SHP77 (cell line): ENCODE results near the gene NCAN.

Source experiments
- DNase-seq, 2 experiments: peaks; one replicate each; lab custom pipeline; 2025; lab: John Stamatoyannopoulos, UW

Gene NCAN

DNA sequence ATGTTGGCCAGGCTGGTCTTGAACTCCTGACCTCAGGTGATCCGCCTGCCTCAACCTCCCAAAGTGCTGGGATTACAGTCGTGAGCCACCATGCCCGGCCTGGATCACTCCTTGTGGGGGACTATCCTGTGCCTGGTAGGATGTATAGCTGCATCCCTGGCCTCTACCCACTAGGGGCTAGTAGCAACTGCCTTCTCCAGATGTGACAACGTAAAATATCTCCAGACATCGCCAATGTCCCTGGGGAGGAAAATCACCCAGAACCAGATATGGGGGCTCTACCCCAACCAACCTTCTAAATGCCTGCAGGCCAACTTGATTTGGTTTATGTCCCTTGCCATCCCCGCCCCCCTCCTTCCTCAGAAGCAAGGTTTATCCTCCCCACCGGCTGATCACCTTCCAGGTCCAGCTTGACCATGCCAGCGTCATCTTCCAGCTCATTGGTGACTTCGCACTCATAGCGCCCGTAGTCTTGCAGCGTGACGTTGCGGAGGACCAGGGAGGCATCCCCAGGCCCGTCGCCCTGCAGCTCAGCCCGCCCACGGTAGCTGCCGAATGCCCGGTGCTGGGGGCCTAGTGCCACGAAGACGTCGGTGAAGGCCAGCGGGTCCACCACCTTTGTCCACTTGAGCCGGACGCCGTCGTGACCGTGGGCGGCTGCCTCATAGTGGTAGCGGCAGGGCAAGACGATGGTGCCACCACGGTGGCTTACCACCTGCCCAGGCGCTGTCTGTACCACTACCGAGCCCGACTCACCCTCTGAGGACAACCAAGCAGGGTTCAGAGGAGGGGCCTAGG lies 48.9 kb downstream of the NCAN start:
- DNase-seq: no peak

DNA sequence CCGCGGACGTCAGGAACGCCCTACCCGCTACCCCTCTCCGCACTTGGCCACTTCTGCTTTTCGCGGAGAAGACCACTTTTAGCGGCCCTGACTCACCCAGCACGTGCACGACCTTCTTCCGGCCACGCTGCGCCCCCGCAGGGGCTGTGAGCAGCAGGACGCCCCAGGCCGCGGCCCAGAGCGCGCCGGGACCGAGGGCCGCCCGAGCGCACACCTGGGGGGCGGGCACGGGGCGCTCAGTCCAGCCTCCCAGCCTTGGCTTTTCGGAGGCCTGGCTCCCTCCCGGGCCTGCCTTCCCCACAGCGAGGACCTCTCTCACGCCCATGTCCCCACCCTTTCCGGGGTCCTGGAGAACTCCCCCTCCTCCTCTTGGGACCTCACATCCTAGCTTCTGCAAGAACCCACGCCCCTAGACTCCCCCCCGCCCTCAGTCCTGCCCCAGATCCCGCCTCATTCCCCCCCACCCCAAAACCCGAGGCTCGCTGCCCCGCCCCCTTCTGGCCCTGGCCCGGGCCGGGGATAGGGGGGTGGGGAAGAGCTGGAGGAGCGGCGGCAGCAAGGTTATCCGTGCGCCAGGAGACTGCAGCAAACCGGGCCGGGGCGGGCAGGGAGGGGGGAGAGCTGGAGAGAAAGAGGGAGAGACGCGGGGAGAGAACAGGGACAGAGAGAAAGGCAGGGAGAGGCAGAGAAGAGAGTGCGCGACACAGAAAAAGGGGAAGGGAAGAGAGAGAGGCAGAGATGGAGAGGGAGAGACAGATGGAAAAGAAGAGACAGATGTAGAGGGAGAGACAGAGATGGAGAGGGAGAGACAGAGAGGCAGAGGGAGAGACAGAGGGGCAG lies 49.8 kb downstream of the NCAN start:
- DNase-seq: no peak

DNA sequence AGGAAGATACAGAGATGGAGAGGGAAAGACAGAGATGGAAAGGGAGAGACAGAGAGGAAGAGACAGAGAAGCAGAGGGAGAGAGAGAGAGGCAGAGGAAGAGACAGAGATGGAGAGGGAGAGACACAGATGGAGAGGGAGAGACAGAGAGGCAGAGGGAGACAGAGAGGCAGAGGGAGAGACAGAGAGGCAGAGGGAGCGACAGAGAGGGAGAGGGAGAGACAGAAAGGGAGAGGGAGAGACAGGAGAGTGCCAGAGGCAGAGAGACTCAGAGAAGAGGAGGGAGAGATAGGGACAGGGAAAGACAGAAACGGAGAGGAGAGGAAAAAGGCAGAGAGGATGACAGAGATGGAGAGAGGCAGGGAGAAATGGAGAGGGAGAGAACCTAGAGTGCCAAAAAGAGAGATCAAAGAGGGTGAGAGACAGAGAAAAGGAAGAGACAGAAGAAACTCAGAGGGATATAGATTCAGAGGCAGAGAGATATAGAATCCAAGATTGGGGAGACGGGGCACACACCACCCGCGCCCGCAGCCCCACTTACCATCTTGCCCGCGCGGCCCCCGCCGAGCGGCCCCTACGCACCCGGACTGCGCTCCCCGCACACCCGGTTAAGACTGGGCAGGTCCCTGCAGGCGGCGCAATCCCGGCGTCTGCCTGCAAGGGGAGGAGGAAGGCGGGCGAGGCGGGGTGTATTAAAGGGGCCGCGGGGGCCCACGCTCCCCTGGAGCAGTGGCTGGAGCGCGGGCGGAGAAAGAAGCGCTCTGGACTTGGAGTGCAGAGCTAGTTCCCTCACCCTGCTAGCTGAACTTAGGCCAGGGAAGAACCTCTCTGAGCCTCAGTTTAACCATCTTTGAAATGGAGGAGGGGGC lies 50.7 kb downstream of the NCAN start:
- DNase-seq: no peak

DNA sequence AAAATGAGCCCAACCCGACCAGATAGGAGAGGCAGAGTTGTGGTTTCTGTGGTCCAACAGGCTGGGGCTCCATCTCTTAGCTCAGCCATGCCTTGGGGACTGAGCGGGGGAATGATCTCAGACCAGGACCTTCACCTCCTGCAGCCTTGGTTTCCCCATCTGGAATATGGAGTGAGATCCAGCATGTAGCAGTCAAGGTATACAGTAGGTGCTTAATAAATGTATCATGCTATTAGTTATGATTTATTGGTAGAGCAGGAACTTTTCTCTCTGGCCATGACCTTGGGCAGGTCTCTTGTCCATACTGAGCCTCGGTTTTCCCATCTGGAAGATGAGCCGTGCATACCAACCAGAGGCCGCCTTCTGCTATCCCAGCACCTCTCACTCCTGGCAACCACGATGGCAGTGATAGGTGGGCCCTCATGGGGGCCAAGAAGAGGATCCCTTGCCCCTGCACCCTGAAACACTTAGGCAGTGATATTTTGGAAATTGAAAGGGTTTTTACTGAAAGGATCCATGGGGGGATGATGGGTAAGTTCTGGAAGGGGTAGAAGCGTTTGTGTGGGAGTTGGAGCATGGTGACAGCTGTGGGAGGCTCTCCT lies 52.2 kb downstream of the NCAN start:
- DNase-seq: no peak

DNA sequence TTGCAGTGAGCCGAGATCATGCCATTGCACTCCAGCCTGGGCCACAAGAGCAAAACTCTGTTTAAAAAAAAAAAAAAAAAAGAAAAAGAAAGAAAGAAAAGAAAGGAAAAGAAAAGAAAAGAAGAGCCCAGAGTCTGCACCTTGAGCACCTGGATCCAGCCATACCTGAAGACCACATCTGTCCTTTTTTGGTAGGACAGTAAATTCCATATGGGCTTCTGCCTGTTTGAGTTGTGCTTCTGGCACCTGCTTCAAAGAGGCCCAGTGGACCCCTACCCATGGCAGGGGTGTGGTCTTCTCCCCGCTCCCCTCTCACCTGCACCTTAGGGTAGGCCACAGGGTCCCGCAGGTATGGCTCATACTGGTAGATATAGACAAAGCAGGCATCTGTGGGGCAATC lies 55.5 kb downstream of the NCAN start:
- no peak for DNase-seq

DNA sequence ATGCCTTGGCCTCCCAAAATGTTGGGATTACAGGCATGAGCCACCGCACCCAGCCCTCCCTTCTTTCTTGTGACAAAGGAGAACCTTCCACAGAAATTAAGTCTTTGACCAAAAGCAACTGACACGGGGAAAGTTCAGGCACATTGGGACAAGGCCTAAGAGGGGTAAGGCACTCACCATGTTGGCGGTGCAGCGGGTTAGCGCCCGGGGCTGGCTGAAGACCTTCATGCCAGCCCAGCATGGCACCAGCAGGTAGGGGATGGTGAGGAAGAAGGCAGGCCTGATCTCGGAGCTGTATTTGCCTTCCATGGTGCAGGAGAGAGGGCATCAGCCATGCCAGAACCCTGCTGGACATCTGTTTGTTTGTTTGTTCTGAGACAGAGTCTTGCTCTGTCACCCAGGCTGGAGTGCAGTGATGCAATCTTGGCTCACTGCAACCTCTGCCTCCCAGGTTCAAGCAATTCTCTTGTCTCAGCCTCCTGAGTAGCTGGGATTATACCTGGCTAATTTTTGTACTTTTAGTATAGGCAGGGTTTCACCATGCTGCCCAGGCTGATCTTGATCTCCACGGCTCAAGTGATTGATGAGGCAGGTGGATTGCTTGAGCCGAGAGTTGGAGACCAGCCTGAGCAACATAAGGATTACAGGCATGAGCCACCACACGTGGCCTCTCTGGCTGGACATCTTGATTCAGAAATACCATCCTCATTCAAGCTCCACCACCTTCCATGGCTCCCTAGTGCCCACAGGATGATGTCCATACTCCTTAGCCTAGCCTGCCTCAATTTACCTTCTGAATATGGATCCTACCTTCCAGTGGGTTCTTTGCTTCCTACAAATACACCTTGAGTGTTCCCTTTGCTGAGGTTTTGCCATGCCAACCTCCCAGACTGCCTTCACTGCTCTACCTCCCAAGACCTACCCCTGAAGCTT lies 57.0 kb downstream of the NCAN start:
- DNase-seq: no peak

DNA sequence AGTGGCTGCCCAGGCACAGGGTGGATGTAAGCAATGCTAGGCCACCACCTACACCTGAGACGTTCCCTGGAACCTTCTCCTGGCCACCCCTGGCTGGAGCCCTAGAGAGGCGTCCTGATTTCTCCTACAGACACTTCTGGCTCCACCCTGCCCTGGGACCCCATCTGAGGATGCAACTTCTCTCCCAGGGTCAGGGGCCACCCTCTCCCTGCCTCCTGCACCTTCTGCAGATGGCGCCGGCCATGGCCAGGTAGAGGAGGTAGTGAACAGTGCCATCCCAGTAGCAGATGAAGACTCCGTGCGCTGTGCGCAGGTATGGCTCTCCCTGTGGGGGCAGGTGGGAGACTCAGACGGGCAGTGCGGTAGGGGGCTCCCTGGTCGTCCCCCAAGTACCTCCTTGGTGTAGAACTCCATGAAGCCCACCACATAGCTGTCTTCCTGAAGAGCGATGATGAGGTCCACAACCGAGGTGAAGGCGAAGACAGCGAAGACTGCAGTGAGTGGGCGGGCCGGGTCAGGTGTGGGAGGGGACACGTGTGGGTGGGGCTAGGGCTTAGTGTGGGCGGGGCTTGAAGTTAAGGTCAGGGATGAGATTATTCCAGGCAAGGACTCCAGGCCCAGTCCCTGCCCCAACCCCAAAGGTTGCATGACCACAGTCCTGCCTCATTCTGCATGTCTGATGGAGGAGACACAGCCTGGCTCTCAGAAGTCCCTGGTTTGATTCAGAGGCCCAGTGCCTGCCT lies 58.4 kb downstream of the NCAN start:
- DNase-seq: no peak

DNA sequence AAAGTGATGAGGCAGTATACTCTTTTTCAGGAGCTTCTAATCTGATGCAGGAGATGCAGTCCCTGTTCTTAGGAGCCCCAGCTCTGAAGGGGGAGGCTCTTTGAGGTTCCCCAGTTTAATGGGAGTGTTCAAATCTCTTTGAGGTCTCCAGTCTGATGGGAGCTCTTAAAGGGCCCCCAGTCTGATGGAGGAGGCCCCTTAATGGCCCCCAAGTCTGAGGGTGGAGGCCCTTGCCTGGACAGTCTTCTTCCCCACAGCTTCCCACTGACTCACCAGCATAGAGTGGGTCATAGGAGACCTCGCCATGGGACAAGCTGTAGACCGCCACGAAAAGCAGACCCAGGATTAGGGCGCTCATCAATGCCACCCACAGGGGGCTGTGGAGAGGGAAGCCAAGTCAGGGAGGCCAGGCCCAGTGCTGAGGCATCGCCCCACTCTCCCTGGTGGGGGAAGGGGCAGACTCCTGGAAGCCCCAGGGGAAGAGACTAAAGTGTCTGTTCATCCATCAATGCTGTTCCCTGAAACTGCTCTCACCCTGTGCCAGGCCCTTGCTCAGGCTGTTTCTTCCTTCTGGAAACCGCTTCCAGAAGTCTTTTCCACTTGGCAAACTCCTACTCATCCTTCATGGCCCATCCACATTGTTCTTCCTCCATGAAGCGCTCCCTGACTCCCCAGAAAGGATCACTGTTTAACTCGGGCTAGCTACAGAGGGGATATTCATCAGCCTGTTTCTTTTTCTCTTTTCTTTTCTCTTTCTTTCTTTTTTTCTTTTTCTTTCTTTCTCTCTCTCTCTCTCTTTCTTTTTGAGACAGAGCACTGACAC lies 59.2 kb downstream of the NCAN start:
- DNase-seq: no peak

DNA sequence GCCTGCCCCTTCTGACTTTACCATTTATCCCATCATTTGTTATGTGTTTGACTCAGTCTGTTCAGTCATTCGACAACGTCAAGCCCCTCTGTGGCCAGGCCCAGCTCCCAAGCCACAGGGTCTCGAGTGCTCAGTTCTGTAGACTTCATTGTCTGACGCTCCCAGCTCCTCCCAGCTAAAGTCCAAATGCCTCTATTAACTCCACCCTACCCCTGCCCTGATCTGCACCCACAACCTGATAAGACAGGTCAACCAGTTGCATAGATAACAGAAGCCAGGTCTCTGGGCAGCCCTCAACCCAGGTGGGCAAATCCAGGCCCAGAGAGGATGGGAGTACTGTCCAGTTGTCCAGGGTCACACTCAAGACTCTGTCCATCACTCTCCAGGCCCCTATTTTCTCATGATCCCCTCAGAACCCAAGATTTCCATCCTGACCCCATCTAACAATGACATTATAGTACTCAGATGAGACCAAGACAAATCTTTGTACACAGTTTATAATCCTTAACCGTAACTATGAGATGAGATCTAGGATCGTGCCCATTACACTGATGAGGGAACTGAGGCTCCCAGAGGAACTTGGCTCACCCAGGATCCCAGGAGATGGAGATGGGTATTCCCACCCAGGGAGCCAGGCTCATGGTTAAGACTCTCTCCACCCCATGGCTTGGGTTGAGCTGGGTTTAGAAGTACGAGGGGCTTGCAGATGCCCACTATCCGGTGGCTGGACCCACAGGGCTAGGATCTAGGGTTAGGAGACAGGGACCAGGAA lies 60.3 kb downstream of the NCAN start:
- no peak for DNase-seq

DNA sequence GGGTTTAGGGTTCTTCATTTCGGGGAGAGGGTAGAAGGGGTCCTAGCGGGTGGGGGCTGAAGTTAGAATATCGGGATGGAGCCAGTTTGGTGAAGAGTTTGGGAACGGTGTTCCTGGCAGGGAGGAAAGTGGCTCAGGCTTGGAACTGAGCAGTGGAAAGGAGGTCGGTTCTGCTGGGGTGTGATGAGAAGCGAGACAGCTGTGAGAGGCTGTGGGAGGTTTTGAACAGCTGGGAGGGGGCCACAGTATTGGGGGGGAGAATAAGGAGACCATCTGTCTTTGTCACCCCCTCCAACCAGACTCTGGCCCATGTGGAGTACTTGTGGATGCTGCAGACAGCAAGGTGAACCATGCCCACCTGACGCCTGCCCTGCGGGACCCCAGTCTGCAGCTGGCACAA lies 62.4 kb downstream of the NCAN start:
- no peak for DNase-seq

DNA sequence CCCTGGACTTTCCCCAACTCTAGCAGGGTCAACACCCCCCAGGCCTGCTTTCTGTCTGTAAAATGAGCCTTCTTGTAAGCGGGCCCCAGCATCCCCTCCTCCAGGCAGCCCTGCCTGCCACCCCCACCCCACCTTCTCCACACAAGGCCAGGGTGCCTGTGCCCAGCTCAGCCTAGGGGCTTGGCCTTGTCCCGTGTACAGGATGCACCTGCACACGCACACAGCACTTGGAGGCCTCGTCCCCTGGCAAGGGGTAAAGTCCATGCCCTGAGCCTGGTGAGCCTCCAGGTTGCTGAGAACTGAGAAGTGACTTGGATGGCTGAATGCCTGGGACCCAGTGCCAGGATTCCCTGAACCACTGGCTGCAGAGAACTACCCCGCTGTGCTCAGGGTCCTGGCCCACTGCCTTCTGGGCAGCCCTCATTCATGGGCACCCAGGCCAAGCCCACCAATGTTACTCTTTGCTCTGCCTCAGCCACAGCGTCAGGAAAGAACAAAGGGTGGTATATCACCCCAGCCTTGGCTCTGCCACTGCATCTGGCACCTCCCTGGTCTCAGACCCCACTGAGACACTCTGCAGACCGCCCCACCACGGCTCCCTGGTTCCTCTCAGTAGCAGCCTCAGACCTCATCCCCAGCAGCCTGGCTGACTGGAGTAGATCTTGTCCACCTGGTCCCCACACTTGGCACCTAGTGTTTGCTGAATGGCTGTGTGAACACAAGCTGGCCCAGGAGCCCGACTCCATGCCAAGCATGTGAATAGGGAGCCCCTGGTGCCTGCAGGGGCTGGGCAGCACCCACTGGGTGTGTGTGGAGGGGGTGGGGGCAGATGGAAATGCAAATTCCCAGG lies 63.2 kb downstream of the NCAN start:
- no peak for DNase-seq

DNA sequence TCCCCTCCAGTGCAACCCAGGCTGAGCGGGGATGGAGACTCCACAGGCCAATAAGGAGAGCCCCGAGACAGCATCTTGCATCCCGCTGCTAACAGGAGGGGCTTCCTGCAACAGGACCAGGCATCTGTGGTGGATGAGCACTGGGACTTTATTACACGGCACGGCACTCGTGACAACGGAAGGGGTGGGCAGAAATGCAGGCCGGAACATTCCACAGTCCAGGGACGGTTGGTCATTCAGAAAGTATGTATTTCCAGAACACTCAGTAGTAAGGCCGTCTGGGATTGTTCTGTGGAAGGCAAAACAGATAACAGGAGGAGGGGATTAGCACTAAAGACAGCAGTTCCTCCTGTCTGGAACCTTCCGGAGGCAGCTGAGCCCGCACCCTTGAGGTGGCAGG lies 64.6 kb downstream of the NCAN start:
- DNase-seq: no peak

DNA sequence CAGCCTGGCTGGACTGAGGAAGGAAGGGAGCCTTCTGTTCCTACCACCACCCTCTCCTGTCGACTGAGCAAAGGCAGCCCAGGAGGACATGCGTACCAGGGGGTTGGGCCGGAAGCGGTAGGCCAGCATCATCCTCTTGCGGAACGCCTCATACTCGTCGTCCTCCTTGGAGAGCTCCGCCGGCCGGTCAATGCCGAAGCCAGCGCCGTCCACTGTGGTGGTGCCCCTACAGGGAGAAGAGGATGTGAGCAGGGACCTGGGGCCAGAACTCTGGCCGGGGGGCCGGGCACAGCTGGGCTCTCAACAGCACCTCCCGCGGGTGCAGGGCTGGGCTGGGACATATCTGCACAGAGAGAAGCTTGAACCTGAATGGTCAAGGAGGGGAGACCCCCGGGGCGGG lies 65.1 kb downstream of the NCAN start:
- DNase-seq: no peak

DNA sequence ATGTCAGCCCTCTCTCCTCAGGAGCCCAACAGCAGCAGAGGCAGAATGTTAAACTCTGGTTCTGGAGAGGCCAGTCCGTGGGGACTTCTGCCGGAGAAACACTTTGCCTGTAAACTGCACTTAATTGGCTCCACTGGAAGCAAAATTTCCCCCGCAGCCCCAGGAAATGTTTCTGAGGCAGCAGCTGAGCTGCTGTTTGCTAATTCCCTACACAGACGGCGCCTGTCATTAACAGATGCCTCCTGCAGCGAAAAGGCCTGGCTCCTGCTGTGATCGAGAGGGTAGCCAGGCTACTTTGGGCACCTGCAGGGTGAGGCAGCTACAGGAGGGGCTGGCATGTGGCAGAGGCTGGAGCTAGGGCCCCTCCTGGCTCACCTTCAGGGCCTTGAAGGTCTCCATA lies 66.6 kb downstream of the NCAN start:
- no peak for DNase-seq

DNA sequence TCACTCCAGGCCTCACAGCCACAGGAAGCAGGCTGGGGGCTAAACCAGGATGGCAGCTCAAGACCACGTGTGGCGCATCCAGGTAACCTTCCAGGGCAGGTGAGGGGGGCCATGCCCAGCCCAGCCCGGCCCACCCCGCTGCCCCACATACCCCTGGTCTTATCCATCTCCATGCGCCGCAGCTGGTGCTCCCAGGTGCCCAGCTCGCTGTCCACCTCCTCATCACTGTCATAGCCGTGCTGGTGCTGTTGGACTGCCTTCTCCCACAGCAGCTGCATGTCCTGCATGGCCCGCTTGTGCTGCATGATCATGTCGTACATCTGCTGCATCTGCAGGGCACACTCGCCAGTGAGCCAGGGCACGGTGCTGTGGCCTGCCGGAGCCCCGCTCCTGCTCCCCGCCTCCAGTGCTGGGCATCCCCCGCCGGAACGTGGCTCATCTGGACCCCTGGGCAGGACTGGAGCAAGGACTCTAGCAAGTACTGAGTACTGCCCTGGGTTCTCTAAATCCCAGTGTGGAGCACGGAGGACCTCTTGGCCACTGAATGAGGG lies 67.4 kb downstream of the NCAN start:
- DNase-seq: no peak

DNA sequence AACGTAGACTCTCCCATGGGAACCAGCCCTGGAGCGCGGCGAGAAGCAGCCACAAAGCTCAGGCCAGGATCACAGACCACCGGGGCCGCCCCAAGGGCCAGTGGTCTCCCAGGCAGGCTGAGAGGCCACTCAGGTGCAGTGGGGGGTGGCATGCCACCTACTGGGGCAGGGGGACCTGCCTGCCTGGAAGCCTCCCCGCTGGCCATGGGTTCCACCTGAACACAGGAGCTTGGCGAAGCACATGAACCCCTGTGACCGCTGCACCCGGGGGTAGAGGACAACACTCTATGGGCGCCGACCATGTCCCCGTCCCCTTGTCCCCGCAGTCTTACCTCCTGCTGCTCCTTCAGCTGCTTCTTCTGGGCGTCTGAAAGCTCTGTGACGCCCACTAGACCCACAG lies 68.1 kb downstream of the NCAN start:
- no peak for DNase-seq

DNA sequence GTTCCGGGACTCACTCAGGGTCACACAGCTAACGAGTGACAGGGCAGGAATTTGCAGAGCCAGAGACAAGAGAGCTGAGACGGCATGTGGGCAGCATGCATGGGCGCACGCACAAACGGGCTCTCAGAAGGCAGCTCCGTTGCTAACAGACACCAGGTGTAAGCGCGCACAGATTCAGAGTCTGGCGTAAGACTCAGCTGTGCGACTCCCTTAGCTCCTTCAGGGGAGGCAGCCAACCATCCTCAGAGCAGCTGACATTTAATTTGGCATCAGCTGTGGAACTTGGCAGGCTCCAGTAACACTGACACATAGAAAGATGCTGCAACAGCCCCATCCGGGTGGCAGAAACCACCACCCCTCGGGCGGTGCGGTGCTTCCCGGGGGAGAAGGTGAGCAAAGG lies 68.8 kb downstream of the NCAN start:
- no peak for DNase-seq
